B cell (primary cell): ENCODE results near the gene CDH16.

Experiments used
- CTCF ChIP-seq: fragments of 200-600 bp; IDR thresholded peaks from one replicate; pipeline ENCODE4 v1.8.0; 2022; ENCODE audit warnings: antibody characterized with exemption, mild to moderate bottlenecking
- EZH2 ChIP-seq: IDR thresholded peaks from 2 replicates; pipeline ENCODE4 v1.6.1; 2012; ENCODE audit warnings: borderline replicate concordance, low read depth, mild to moderate bottlenecking, moderate library complexity, low read length; ENCODE audit not compliant: insufficient read depth, poor library complexity, severe bottlenecking

GRCh38 chr16:66961065-66961744, 42.5 kb upstream of the CDH16 start, which contains the start of gene CES3:
- TF ChIP-seq EZH2 (no peak), CTCF (peak; percentile 69)
